NK-92 (cell line): ENCODE data around the gene NARS2.
"Not testable (repeated sequence)": the region's sequence is repeated elsewhere in the genome, so short reads cannot be mapped to it uniquely, and the experiment has no call there.

Source experiments
- DNase-seq: peaks from one replicate; lab custom pipeline; 2025; ENCODE audit not compliant: unreplicated experiment; lab: John Stamatoyannopoulos, UW

Gene NARS2, protein sequence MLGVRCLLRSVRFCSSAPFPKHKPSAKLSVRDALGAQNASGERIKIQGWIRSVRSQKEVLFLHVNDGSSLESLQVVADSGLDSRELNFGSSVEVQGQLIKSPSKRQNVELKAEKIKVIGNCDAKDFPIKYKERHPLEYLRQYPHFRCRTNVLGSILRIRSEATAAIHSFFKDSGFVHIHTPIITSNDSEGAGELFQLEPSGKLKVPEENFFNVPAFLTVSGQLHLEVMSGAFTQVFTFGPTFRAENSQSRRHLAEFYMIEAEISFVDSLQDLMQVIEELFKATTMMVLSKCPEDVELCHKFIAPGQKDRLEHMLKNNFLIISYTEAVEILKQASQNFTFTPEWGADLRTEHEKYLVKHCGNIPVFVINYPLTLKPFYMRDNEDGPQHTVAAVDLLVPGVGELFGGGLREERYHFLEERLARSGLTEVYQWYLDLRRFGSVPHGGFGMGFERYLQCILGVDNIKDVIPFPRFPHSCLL

DNA sequence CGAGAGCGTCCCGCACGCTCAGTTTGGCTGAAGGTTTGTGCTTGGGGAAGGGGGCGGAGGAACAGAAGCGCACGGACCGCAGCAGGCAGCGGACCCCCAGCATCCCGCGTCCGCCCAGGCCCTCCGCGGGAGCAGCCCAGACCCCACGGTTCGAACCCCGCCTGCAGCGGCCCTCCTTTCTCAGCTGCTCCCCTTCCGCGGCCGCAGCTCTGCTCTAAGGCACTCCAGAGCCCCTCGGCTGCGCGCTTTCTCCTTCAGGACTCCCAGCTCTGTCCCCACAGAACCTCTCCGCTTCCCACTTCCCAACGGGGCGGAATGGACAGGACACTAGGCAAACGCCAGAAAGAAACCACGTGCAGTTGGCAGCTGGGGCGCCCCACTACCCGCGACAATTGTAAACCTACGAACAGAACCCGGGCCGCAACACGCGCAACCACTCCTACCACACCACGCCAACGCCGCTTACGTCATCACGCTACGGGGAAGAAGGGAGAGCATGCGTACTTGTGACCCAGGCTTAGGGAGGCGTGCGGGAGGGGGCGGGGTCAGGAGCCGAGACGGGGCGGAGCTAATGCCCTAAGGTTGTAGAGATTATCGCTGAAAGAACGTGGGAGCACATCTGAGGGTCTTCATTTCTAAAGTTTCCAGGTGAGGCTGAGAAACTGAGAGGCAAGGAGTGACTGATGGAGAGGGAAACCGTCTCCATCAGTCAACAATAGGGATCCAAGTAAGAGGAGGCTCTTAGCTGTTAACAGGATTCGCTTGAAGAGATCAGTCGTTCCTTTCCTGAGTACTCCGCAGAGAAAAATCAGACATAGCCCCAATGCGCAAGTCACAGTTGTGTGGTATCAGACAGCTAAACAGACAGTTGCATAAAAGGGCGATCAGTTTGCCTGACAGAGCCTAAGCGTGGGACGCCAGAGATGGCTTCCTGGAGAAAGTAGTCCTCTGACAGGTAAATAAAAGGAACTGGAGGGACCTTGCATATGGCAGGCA lies at the start of gene NARS2:
NARS2 (minus strand) TSS at position 479 of the 996 bp plus-strand sequence; CDS start at position 103, 376 bp downstream.
- DNase-seq: peak; percentile 80

DNA sequence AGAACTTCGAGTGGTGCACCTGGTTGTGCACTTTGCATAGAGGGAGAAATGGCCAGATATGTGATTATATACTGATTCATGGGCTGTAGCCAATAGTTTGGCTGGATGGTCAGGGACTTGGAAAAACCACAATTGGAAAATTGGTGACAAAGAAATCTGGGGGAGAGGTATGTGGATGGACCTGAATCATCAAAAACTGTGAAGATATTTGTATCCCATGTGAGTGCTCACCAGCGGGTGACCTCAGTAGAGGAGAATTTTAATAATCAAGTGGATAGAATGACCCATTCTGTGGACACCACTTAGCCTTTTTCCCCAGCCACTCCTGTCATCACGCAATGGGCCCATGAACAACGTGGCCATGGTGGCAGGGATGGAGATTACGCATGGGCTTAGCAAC lies 48.0 kb upstream of the NARS2 start:
- no peak for DNase-seq

DNA sequence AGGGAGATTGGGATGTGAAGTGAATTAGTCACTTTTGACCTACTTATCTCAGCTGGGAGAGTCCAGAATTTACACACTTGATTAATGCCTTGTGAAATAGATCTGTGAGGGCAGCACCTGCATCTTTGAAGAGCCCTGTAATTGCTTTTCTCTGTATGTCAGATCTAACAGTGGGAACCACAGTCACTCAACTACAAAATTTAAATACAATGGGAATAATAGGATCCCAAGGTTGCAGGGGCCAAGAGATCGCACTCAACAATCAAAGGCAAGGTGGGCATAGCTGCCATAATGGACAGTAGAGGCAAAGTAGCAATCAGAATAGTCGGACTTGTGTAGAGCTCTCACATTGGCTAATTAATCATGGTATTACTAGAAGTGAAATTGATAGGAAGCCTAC lies 45.5 kb upstream of the NARS2 start:
- DNase-seq: no peak

DNA sequence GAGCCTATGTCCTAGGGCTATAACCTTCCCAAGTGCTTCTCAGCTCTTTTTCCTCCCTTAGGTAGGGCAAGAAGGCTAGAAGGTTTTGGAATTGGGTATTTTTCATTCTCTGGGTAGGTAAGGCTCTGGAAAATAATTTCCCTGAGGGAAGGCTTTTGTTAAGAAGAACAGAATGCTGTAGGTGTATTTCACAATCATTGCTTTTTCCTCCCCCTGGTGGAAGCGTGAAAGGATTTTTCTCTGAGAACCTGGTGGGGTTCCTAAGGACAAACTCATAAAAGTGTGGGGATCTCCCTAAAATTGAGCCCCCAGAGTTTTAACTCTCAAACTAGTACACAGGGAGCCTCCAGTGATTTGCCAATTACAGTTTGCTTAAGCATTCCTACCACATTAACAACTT lies 41.1 kb upstream of the NARS2 start:
- DNase-seq: no peak

DNA sequence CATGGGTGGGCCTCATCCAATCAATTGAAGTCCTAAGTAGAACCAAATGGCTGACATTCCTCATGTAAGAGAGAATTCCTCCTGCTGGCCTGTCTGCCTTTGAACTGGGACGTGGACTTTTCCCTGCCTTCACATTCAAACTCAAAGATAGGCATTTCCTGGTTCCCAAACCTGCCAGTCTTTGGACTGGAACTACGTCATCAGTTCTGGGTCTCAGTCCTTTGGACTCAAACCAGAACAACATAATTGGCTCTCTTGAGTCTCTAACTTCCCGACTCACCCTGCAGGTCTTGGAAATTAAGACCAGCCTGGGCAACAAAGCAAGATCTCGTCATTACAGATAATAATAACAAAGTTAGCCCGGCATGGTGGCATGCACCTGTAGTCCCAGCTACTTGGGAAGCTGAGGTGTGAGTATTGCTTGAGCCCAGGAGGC lies 38.7 kb upstream of the NARS2 start:
- no peak for DNase-seq

DNA sequence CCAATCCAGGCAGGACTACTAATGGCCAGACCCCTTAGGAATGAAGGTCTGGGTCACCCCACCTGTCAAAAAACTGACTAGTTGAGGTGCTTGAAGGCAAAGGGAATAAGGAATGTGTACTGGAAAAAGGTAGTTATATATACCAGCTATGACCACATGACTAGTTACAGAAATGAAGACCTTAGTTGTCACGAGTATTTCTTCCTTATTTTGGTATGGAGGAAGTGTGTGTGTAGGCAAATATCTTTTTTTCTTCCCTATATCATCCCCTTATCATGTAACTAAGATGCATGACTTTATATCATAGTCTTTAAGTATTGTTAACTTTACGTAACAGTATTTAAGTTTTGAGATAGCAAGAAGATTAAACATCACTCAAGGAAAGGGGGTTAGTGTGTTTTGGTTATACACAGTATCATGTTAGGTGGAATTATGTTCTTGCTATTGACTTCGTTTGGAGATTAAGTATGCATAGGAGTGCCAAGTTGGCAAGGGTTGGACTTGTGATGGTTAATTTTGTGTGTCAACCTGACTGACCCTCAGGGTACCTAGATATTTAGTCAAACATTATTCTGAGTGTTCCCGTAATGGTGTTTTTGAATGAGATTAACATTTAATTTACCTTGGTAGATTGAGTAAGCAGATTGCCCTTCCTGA lies 38.2 kb upstream of the NARS2 start:
- no peak for DNase-seq

DNA sequence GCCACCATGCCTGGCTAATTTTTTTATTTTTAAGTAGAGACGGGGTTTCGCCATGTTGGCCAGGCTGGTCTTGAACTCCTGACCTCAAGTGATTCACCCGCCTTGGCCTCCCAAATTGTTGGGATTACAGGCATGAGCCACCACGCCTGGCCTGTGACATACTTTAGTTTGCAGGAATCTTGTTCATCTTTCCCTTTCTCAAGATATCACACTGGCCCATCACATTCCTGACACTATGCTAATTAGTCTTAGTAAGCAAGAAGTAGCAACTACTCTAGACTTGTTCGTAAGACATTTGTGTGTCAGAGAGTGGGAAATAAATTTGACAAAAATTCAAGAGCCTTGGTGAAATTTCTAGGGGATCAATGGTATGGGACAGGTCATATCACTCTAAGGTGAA lies 34.7 kb upstream of the NARS2 start:
- DNase-seq: not testable (repeated sequence)

DNA sequence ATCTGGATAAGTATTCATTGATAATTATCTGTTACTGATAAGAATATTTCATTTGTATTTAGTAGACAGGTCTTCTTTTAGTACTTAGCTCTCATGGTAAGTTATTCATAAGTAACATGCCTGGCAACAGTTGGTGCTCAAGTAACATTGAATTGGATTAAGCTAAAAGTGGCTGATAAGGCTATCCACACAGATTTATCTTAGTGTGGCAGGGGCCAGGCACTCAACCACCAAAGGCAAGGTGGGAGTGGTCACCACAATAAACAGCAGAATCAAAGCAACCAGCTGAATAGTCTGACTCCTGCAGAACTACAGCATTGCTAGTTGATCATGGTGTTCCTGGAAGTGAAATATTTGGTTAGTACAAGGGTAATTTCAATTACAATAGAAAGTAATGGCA lies 33.0 kb upstream of the NARS2 start:
- no peak for DNase-seq

DNA sequence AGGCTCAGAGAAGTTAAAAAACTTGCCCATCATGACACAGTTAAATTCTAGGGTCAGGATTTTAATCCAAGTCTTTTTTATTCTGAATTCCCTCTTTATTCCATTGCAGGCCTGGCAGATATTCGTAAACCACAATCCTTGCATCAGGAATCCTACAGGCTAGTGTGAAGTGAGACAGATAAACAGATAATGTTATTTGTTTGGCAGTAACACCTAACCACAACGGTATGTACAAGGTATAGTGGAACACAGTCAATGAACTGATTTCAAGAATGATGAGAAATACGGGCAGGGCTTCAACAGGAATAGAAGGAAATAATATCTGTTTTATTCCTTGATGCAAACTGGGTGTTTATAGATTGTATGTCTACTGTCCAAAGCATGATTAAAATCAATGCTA lies 32.0 kb upstream of the NARS2 start:
- DNase-seq: no peak

DNA sequence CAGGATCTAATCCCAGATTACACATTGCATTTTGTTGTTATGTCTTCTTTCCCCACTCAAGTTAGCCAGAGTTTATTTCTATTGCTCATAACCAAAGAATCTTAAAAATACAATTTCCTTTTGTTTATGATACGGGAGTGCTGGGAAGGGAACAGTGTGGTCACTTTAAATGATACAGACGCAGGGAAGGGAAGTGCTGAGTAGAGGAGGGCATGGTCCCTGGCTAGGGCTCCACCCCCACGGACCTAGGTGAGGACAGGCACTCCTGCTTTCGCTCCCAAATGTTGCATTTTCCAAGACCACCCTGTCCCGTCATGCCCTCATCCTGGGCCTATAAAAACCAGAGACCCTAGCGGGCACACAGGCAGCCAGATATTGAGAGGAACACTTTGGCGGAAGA lies 30.6 kb upstream of the NARS2 start:
- DNase-seq: no peak

DNA sequence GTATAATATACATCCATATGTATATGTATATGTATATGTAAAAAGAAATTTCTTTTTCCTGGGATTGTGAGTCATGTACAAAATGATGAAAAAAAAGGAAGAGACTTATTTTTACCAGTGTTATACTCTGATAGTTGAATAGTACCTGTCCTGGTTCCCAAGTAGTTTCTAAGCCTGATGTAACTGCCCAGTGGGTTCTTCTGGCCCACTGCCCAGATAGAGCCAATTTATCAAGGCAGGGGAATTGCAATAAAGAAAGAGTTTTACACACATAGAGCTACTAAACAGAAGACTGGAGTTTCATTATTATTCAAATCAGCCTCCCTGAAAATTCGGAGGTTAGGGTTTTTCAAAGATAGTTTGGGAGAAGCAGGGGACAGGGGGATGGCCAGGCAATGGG lies 29.1 kb upstream of the NARS2 start:
- no peak for DNase-seq

DNA sequence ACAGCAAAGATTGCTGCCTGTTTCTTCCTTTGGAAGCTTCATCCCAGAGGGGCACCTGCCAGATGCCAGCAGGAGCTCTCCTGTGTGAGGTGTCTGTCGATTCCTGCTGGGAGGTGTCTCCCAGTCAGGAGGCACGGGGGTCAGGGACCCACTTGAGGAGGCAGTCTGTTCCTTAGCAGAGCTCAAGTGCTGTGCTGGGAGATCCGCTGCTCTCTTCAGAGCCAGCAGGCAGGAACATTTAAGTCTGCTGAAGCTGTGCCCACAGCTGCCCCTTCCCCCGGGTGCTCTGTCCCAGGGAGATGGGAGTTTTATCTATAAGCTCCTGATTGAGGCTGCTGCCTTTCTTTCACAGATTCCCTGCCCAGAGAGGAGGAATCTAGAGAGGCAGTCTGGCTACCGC lies 28.1 kb upstream of the NARS2 start:
- DNase-seq: not testable (repeated sequence)

DNA sequence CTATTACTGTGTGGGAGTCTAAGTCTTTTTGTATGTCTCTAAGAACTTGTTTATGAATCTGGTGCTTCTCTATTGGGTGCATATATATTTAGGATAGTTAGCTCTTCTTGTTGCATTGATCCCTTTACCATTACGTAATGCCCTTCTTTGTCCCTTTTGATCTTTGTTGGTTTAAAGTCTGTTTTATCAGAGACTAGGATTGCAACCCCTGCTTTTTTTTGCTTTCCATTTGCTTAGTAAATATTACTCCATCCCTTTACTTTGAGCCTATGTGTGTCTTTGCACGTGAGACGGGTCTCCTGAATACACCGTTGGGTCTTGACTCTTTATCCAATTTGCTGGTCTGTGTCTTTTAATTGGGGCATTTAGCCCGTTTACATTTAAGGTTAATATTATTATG lies 26.4 kb upstream of the NARS2 start:
- not testable (repeated sequence) for DNase-seq

DNA sequence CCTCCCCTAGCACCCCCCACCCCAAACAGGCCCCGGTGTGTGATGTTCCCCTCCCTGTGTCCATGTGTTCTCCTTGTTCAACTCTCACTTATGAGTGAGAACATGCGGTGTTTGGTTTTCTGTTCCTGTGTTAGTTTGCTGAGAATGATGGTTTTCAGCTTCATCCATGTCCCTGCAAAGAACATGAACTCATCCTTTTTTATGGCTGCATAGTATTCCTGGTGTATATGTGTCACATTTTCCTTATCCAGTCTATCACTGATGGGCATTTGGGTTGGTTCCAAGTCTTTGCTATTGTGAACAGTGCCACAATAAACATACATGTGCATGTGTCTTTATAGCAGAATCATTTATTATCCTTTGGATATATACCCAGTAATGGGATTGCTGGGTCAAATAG lies 22.9 kb upstream of the NARS2 start:
- not testable (repeated sequence) for DNase-seq

DNA sequence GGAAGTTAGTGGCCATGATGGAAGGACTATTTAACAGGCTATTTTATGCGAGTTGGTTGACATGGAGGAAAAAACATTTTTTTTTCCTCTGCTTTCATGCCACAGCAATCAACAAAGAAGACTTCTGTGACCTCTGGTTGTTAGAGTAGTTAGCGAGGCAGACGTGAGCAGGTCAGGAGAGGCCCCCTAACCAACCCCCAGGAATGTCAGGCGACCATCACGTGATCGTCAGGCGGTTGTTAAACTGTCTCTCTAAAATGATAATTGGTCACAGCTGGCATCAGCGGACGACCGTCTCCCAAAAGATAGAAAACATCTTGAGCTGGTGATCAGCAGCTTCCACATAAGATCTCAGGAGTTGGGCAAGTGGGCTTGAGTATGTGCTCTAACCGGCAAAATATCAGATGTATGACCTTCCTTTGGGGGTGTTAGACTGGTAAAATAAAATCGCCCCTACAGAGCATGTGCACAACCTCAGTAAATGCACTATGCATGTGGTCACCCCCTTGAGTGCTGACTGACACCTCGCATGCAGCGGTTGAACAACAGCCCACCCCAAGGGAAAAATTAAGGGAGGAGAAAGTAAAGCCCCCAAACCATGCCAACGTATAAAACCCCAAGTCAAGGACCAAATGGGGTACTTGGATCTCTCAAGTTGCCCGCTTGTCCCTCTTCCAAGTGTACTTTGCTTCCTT lies 20.9 kb upstream of the NARS2 start:
- DNase-seq: no peak

DNA sequence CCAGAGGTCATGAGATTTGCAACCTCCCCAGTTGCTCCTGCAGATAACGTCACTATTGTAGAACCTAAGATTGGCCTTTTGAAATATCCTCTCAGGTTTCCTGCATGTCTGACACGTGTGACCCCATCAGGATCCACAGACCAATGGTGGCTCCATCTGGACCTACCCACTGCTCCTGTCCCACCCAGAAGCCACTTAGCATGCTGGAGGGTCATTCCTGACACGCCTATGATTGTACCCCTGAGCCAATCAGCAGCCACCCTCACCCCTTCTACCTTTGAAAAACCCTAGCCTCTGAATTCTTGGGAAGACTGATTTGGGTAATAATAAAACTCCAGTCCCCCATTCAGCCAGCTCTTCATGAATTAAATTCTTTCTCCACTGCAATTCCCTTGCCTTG lies 20.1 kb upstream of the NARS2 start:
- no peak for DNase-seq

DNA sequence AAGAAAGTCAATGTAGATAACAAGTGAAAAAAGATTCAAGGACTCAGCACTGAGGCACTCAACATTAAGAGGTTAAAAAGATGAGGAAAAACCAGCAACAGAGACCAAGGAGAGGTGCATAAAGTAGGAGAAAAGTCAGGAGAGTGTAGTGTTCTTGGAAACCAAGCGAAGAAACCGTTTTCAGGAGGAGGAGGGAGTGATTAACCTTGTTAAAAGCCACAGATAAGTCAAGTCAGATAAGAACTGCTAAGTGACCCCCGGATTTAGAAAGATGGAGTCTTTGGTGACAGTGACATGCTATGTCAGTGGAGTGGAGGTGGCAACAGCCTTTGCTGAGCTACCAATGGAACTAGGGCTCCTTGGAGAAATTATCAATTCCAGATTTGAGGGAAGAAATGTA lies 13.9 kb upstream of the NARS2 start:
- DNase-seq: no peak

DNA sequence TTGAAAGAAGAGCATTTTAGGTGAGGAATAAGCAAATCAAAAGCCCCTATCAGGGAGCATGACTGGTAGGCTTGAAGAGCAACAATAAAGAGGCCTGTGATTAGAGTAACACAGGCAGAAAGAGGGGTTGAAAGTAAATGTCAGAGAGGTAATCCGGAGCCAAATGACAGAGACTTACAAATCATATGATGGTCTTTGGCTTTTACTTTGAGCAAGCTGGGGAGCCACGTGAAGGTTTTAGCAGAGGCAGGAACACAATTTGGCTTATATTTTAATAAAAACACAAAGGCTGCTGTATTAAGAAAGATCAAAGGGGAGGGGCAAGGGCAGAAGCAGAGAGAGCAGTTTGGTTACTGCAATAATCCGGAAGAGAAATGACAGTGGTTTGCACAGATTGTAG lies 12.8 kb upstream of the NARS2 start:
- DNase-seq: no peak

DNA sequence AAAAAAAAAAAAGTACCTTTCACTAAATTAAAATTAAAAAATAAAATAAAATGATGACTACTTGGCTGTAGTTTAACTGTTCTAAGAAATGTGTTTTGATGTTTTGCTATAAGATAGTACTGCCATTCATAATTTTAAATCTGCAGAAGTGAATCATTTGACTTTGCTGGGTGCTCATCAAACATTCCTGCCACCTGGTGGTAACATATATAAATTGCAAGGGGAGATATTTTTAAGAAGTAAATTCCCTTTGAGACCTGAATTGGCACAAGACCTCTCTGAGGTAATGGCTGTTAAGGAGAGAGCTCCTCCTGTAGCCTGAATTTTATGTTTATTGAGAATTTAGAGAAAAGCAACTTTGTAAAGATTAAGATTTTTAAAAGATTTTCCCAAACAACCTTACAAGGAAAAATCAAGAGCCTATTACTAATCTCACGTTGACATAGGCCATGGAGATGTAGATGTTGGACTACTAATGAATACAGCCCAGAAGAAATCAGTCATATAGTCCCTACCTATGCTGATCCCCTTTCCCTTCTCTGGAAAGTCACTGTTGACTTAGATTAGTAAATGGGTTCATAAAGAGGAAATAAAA lies 11.9 kb upstream of the NARS2 start:
- DNase-seq: no peak

DNA sequence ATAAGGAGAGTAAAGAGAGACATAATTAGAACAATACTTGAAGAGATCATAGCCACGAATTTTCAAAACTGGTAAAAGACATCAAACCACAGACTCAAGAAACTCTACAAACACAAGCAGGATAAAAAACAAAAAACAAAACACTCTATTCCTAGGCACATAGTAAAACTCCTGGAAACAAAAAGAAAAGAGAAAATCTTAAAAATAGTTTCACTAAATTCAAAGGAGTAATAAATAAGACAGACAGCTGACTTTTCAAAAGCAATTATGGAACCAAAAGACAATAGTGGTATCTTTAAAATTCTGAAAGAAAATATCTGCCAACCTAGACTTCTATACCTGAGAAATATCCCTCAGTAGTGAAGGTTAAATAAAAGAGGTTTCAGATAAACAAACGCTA lies 9.2 kb upstream of the NARS2 start:
- no peak for DNase-seq
